ENCODE measurements around the gene SLC46A2.

- TF ChIP-seq EZH2 (IDR thresholded peaks at IDR 0.05; ENCODE audit: borderline replicate concordance, insufficient read depth, low read depth, low read length, poor library complexity, severe bottlenecking) = no peak
- TF ChIP-seq, protein P1, sequence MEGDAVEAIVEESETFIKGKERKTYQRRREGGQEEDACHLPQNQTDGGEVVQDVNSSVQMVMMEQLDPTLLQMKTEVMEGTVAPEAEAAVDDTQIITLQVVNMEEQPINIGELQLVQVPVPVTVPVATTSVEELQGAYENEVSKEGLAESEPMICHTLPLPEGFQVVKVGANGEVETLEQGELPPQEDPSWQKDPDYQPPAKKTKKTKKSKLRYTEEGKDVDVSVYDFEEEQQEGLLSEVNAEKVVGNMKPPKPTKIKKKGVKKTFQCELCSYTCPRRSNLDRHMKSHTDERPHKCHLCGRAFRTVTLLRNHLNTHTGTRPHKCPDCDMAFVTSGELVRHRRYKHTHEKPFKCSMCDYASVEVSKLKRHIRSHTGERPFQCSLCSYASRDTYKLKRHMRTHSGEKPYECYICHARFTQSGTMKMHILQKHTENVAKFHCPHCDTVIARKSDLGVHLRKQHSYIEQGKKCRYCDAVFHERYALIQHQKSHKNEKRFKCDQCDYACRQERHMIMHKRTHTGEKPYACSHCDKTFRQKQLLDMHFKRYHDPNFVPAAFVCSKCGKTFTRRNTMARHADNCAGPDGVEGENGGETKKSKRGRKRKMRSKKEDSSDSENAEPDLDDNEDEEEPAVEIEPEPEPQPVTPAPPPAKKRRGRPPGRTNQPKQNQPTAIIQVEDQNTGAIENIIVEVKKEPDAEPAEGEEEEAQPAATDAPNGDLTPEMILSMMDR (IDR thresholded peaks at IDR 0.05) = no peak
Measured at GRCh38 chr9:112872019-112872418, 18.7 kb downstream of the SLC46A2 start.
